ENCODE measurements around the gene TTLL13.
A peak's percentile ranks its signal among the peaks of the same experiment; 100 is the strongest.
"Not testable (repeated sequence)": the region's sequence is repeated elsewhere in the genome, so short reads cannot be mapped to it uniquely, and the experiment has no call there.

TTLL13 gene

GRCh38 chr15:90291679-90292356 is 42.5 kb downstream of the TTLL13 start:
- peak; percentile 19 for DNase-seq

- DNase-seq: peak; percentile 49
Observed at GRCh38 chr15:90293040-90293810, 43.9 kb downstream of the TTLL13 start.

- no peak for DNase-seq
Observed at GRCh38 chr15:90294159-90294558, 44.8 kb downstream of the TTLL13 start.

GRCh38 chr15:90294601-90295269 is 45.4 kb downstream of the TTLL13 start:
- DNase-seq: no peak

GRCh38 chr15:90295270-90295648 is 45.9 kb downstream of the TTLL13 start:
- DNase-seq: no peak

GRCh38 chr15:90296316-90296884 is 47.0 kb downstream of the TTLL13 start:
- DNase-seq: not testable (repeated sequence)

GRCh38 chr15:90297021-90297420 is 47.7 kb downstream of the TTLL13 start:
- no peak for DNase-seq

DNA sequence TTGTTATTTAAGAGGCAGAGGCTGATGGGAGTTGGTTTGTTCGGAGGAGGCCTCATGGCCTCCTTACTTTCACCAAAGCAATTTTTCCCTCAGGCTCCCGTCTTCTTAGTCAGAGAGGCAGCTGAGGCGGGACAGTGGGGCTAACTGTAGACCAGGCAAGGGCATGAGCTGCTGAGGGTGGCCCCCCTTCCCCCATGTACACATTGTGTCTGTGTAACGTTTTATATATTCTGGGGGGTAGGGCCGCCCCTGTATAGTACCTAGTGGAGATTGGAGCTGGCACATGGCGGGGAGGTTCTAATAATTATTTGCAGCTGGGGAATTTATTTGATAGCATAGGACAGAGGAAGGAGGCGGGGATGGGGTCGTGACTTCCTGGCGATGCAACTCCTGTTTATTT is 51.2 kb downstream of the TTLL13 start:
- no peak for DNase-seq

DNA sequence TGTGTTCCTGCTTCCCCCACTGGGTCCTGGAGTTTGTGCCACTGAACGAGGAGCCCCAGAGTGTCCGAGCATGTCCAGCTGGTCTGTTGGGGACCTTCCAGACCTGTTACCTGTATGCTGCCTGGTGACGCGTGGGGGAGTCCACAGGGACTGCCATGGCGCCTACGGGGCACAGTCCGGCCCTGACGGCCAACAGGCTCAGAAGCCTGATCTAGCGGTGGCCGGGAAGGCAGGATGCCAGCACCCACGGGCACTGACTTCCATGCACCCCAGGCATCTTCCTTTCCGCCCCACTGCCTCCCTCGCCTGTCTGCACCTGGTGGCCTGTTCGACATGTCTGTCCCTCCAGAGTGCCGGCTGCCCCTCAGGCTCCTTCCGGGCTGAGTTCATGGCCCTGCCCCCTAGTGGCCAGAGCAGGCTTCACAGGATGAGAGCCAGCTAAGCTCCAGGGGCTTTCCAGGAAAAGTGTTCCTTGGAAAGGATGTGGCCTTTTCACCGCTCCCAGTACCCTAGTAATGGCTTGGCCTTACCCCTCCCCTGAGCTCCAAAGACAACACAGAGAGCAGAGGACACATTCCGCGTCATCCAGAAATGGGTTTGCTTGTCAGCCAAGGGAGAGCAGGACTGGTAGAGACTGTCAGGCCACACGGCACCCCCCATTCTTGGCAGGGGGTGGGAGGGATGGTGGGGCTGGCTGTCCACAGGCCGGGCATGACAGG is 51.8 kb downstream of the TTLL13 start:
- DNase-seq: peak; percentile 48

DNA sequence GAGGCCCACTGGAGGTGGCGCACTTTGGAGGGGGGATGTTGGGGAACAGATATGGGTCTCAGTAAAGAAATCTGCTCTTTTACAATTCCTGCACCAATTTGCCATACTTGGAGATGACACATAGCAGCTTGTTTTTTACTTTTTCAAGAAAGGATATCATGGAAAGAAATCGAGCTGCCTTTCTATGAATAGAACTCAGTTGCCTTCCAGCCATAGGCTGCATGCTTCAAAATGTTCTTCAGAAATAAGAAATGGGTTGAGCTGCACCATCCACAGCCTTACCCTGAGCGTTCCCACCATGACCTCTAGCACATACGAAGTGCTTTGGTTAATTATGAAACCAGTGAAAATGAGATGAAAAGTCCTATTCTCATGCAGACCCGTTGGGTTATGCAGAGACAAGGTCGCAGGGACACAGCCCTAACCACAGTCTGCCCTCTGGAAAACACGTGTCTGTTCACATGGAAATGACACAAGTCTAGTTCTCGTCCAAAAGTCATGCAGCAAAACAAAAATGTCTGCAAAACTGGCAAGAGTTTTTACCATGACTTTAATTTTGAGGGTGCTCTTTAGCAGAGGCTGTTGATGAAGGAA is 52.4 kb downstream of the TTLL13 start:
- DNase-seq: no peak

- not testable (repeated sequence) for DNase-seq
Observed at GRCh38 chr15:90305355-90305754, 56.0 kb downstream of the TTLL13 start.

- DNase-seq: no peak
Observed at GRCh38 chr15:90305932-90306331, 56.6 kb downstream of the TTLL13 start.

GRCh38 chr15:90306560-90306959 is 57.2 kb downstream of the TTLL13 start:
- DNase-seq: no peak

DNA sequence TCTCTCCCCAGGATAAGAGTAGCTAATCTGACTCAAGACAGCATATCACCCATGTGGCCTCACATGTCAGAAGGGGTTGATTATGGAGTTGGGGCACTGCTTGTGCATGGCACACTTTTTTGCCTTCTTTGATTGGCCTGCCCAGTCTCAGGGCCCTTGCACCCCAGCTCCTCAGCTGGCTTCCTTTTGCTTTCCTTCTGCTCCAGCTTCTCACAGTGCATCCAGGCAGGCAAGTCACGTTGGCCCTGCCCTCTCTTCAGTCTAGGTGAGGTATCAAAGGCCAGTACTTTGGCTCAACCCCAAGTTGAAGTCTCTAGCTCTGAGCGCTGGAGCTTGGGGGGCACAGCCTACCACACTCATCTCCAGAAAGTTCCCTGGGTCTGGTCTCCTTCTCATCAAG is 58.3 kb downstream of the TTLL13 start:
- DNase-seq: no peak

DNA sequence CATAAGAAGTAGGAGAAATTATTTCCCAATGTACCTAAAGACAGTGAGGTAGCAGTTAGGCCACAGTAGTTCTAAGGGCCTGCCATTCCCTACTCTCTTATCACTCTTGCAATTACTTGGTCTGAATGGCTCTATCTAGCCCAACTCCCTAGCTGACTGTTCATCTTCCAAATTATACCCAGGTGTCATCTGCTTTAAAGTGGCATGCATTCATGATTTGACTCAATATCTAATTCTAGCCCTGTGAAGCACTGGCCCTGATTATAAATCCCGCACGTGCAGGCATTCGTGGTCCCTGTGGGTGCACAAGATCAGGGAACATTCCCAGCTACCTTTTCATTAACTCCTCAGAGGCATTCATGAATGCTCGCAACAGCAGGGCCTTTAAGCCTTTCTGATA is 59.7 kb downstream of the TTLL13 start:
- no peak for DNase-seq

All from fibroblast of skin of right biceps (primary cell).